ENCODE data around the gene MYH16.

Gene MYH16

GRCh38 chr7:99326408-99326782, 53.8 kb downstream of the MYH16 start:
- no peak for TF ChIP-seq FOXP2 (optimal IDR thresholded peaks at IDR 0.05; ENCODE audit: borderline replicate concordance, extremely low read depth, extremely low read length, insufficient read depth)
- TF ChIP-seq TAF1 (IDR thresholded peaks at IDR 0.05; ENCODE audit: borderline replicate concordance, insufficient read depth, low read length) = no peak
- TF ChIP-seq REST (IDR thresholded peaks at IDR 0.05; ENCODE audit: insufficient read depth in 1 of 2, low read depth in 2 of 2, low read length in 2 of 2) = no peak
- no peak for TF ChIP-seq POLR2AphosphoS5 (IDR thresholded peaks at IDR 0.05; ENCODE audit: low read depth, low read length)
- no peak for TF ChIP-seq SIN3A (IDR thresholded peaks at IDR 0.05; ENCODE audit: borderline replicate concordance, insufficient read depth, low read length)

- TF ChIP-seq REST (IDR thresholded peaks at IDR 0.05; ENCODE audit: insufficient read depth in 1 of 2, low read depth in 2 of 2, low read length in 2 of 2) (no peak), POLR2AphosphoS5 (IDR thresholded peaks at IDR 0.05; ENCODE audit: low read depth, low read length) (no peak), FOXP2 (optimal IDR thresholded peaks at IDR 0.05; ENCODE audit: borderline replicate concordance, extremely low read depth, extremely low read length, insufficient read depth) (no peak), TAF1 (IDR thresholded peaks at IDR 0.05; ENCODE audit: borderline replicate concordance, insufficient read depth, low read length) (no peak), SIN3A (IDR thresholded peaks at IDR 0.05; ENCODE audit: borderline replicate concordance, insufficient read depth, low read length) (no peak)
Measured at GRCh38 chr7:99331002-99331401, 58.4 kb downstream of the MYH16 start.

GRCh38 chr7:99339595-99339994, 67.0 kb downstream of the MYH16 start:
- TF ChIP-seq FOXP2 (optimal IDR thresholded peaks at IDR 0.05; ENCODE audit: borderline replicate concordance, extremely low read depth, extremely low read length, insufficient read depth) = no peak
- TF ChIP-seq REST (IDR thresholded peaks at IDR 0.05; ENCODE audit: insufficient read depth in 1 of 2, low read depth in 2 of 2, low read length in 2 of 2) = no peak
- TF ChIP-seq SIN3A (IDR thresholded peaks at IDR 0.05; ENCODE audit: borderline replicate concordance, insufficient read depth, low read length) = no peak
- TF ChIP-seq POLR2AphosphoS5 (IDR thresholded peaks at IDR 0.05; ENCODE audit: low read depth, low read length) = no peak
- no peak for TF ChIP-seq TAF1 (IDR thresholded peaks at IDR 0.05; ENCODE audit: borderline replicate concordance, insufficient read depth, low read length)

- TF ChIP-seq POLR2AphosphoS5 (IDR thresholded peaks at IDR 0.05; ENCODE audit: low read depth, low read length) (no peak), SIN3A (IDR thresholded peaks at IDR 0.05; ENCODE audit: borderline replicate concordance, insufficient read depth, low read length) (no peak), TAF1 (IDR thresholded peaks at IDR 0.05; ENCODE audit: borderline replicate concordance, insufficient read depth, low read length) (no peak), FOXP2 (optimal IDR thresholded peaks at IDR 0.05; ENCODE audit: borderline replicate concordance, extremely low read depth, extremely low read length, insufficient read depth) (no peak), REST (IDR thresholded peaks at IDR 0.05; ENCODE audit: insufficient read depth in 1 of 2, low read depth in 2 of 2, low read length in 2 of 2) (no peak)
Measured at GRCh38 chr7:99340659-99341058, 68.0 kb downstream of the MYH16 start.
